ENCODE data around the gene DNER. TPM values are rescaled to one million over a fixed set of nuclear protein-coding genes. Genes with fewer than 3 reads are reported as not detected.
"Not testable (repeated sequence)": the region's sequence is repeated elsewhere in the genome, so short reads cannot be mapped to it uniquely, and the experiment has no call there.

The DNER gene
- total RNA-seq, 1 experiment from 2014 or later, result 5.5 TPM

DNA sequence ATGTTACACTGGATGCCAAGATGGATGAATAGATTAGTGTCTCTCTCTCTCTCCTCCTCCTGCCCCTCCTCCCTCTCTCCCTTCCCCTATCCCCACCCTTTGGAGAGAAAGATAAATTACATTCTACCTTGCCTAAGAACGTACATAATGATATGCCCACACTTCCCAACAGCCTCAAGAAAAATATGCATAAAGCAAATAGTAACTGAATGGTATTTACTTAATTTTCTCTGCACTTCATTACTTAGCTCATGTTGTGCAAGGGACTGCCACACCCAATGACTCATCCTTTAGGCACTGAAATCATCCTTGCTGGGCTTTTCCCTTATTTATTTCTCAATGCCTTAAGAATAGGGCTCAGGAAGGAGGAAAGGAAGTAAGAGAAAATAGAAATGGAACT is 306.0 kb downstream of the DNER start:
- in situ Hi-C loops (cut with HindIII; ENCODE audit: low pct_unique_long_range_greater_than_20kb, low sequenced_read_pairs), result no loop called here
- peak; percentile 96 for DNase-seq (ENCODE audit: low read depth)

DNA sequence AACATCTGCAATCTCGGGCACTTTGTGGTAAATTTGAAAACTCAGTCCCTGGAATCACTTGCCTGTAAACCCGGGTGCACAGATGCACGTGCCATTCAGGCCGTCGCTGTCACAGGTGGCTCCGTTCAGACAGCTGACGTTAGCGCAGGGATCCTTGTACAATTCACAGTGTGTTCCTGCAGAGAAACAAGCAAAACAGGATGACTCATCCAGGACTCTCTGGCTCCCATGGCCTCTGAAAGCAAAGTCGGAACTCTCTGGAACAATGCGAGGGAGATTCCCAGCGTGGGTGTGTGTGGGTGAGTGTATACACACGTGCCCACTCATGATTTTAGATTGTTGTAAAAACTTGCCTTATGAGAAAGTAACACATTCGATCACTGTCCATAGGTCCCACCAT is 307.2 kb downstream of the DNER start:
- in situ Hi-C loops (cut with HindIII; ENCODE audit: low pct_unique_long_range_greater_than_20kb, low sequenced_read_pairs), result no loop called here
- DNase-seq (ENCODE audit: low read depth), result peak; percentile 81

DNA sequence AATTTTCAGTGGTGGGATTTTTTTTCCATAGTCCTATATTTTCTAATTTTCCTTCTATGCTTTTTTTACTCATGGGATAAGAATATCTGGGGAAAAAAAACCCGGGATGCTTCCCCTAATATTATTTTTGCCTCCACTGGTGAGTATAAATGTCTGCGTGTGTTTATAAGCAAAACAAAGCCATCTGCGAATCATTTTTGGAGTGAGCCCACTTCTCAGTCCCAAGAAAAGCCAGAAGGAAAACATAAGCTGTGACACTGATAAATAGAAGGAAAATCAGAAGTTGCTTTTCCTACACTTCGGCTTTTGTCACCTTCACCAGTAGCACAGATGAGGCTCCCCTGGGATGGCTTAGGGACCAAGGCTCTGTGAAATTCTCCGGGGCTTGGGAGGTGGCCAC is 308.6 kb downstream of the DNER start:
- DNase-seq (ENCODE audit: low read depth), result no peak
- in situ Hi-C loops (cut with HindIII; ENCODE audit: low pct_unique_long_range_greater_than_20kb, low sequenced_read_pairs), result no loop called here

DNA sequence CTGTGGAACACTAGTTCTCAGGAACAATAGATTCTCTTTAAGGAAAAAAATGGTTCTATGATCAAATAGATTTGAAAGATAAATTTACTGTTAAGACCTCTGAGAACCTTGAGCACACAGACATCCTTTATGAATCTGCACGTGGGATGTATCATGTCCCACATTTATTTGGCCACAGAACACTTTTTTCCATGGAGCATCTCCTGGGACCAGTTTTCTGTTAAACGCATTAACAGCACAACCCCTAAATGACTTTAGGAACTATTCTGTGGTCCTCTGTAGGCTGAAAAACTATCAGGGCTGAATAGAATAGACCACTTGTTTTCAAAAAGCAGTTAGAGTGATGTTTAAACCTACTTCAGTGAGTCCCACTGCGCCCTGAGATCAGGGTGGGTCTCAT is 311.1 kb downstream of the DNER start:
- no peak for DNase-seq (ENCODE audit: low read depth)
- in situ Hi-C loops (cut with HindIII; ENCODE audit: low pct_unique_long_range_greater_than_20kb, low sequenced_read_pairs), result no loop called here

GRCh38 chr2:229401171-229401865 is 313.0 kb downstream of the DNER start:
- in situ Hi-C loops (cut with HindIII; ENCODE audit: low pct_unique_long_range_greater_than_20kb, low sequenced_read_pairs), result no loop called here
- no peak for DNase-seq (ENCODE audit: low read depth)

DNA sequence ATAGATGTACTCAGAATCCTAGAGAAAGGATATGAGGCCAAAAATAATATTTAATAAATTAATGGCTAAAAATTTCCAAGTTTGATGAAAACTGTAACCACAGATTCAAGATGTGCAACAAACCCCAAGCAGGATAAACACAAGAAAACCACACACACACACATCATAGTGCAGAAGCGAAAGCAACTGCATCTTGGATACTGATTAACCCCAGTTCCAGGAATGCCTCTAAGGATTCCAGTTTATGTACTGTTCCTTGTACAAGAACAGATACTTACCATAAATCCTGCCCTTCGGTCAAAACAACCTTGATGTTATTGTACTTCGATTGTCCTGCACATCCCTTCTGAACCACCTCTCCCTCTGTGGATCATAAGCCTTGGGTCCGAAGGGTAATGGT is 320.4 kb downstream of the DNER start:
- DNase-seq (ENCODE audit: low read depth), result no peak
- in situ Hi-C loops (cut with HindIII; ENCODE audit: low pct_unique_long_range_greater_than_20kb, low sequenced_read_pairs), result no loop called here

DNA sequence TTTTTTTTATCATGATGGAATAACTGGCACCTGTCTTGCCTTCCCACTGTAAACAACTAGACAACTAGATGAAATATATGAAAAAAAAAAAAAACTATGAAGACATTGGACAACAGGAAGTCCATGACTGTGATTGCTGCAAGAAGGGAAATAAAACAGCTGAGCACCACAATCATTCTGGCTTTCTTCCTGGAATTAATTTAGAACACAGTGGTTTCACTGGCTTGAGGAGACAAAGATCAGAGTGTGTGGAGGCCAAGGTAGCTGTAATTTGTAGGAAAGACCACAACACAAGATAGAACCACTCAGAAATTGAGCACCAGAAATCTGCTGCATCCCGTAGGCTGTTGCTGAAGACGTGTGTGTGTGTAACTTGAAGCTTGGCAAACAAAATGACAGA is 322.2 kb downstream of the DNER start:
- in situ Hi-C loops (cut with HindIII; ENCODE audit: low pct_unique_long_range_greater_than_20kb, low sequenced_read_pairs), result no loop called here

DNA sequence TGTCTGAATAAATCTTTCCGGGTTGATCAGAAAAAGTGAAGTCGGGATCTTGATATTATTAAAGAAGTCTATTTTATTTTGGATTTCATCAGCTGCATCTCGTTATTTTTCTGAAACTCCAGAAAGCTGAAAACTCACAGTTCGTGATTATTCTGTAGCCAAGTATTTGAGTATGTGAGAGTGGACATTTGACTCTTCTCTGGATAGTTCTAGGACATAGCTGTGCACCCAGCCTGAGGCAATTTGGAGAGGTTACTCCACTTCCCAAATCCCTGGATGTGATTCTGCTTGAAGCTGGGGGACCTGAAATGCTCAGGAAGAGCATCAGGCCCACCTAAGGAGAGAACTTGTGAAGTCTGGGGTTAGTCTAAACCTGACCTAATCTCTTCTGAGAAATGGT is 325.6 kb downstream of the DNER start:
- no peak for DNase-seq (ENCODE audit: low read depth)
- in situ Hi-C loops (cut with HindIII; ENCODE audit: low pct_unique_long_range_greater_than_20kb, low sequenced_read_pairs), result no loop called here

More for the DNA sequence above, 322.2 kb downstream of the DNER start:
- DNase-seq (ENCODE audit: low read depth), result no peak

GRCh38 chr2:229387866-229388265 is 326.5 kb downstream of the DNER start:
- DNase-seq (ENCODE audit: low read depth), result no peak
- in situ Hi-C loops (cut with HindIII; ENCODE audit: low pct_unique_long_range_greater_than_20kb, low sequenced_read_pairs), result no loop called here

DNA sequence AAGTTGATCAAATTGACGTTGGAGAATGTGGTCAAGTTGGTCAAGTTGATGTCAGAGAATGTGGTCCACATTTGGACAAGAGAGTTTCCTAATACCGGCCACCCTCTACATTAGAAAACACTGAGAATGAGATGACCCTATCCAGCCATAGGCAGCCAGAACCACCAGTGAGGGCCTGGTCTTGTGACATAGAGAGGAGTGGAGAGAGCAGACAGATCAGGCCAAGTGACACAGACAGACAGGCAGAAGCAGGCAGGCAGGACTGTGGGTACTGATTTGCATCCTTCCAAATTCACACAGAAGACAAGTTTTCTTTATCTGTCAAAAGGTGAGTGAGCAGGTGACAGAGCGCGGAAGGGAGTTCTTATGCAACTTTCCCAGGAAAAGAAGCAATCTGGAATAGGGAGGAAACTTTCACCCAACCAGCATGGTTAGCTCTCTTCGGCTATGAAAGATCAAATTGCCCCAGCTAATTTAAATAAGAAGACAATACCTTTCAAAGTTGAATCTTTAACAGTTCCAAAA is 334.2 kb downstream of the DNER start:
- no peak for DNase-seq (ENCODE audit: low read depth)
- in situ Hi-C loops (cut with HindIII; ENCODE audit: low pct_unique_long_range_greater_than_20kb, low sequenced_read_pairs), result no loop called here

GRCh38 chr2:229378386-229378785 is 336.0 kb downstream of the DNER start:
- DNase-seq (ENCODE audit: low read depth), result peak; percentile 42

DNA sequence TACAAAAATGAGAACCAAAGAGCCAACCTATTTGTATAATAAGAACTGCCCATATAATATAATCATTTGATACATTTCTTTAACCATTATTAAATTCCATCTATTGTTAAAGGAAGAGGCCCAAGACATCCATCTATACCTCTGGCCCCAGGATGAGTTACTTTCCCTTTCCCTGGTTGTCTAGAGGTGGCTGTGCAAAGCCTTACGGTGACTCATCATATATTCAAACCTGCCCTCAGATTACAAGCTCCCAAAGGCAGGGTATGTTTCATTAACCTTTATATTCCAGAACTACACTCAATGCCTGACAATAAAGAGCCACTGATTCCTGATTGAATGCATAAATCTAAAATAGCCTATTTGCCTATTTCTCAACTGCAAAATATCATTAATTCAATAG is 337.5 kb downstream of the DNER start:
- in situ Hi-C loops (cut with HindIII; ENCODE audit: low pct_unique_long_range_greater_than_20kb, low sequenced_read_pairs), result no loop called here
- peak; percentile 28 for DNase-seq (ENCODE audit: low read depth)

More at GRCh38 chr2:229378386-229378785, 336.0 kb downstream of the DNER start:
- in situ Hi-C loops (cut with HindIII; ENCODE audit: low pct_unique_long_range_greater_than_20kb, low sequenced_read_pairs), result no loop called here

- in situ Hi-C loops (cut with HindIII; ENCODE audit: low pct_unique_long_range_greater_than_20kb, low sequenced_read_pairs), result no loop called here
- no peak for DNase-seq (ENCODE audit: low read depth)
Measured at GRCh38 chr2:229375251-229375650, 339.1 kb downstream of the DNER start.

DNA sequence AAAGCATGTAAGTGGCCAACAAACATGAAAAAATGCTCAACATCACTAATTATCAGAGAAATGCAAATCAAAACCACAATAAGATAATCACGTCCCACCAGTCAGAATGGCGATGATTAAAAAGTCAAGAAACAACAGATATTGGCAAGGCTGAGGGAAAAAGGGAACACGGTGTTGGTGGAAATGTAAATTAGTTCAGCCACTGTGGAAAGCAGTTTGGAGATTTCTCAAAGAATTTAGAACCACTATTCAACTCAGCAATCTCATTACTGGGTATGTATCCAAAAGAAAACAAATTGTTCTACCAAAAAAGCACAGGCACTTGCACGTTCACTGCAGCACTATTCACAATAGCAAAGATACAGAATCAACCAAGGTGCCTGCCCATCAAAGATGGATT is 341.0 kb downstream of the DNER start:
- DNase-seq (ENCODE audit: low read depth); in situ Hi-C loops (cut with HindIII; ENCODE audit: low pct_unique_long_range_greater_than_20kb, low sequenced_read_pairs): not testable (repeated sequence)

DNA sequence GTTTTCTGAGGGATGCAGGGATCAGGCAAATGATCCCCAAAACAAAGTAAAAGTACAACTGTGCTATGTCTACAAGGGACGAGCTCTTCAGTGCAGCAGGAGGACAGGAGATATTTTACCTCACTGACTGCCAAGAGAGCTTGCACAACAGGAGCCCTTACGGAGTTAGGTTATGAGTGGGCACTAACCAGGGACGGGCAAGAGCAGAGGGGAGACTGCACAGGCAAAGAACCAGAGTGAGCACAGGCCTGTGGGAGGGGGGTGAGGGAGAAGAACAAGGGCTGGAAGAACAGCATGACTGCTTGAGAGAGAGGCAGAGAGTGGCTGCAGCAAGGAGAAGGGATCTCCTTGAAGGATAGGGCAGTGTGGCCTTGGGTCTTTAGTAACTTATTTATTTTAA is 342.1 kb downstream of the DNER start:
- no peak for DNase-seq (ENCODE audit: low read depth)
- in situ Hi-C loops (cut with HindIII; ENCODE audit: low pct_unique_long_range_greater_than_20kb, low sequenced_read_pairs), result no loop called here

DNA sequence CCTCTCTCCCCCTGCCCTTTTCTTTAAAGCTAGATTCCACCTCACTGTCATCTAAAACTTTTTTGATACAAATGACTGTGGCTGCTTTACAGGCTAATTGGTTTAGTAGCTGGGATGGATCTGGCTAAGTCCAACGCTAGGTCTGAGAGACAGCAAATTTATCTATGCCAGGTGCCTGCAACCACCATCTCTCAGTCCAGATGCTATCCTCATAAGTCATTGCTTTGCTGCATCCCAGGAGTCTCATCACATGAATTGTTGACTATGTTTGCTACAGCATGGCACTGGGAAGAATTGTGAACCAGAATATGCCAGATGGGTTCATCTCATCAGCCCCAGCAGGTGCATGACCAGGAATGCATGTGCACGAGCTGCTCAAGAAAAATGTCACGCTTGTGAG is 343.3 kb downstream of the DNER start:
- no peak for DNase-seq (ENCODE audit: low read depth)
- in situ Hi-C loops (cut with HindIII; ENCODE audit: low pct_unique_long_range_greater_than_20kb, low sequenced_read_pairs), result no loop called here

GRCh38 chr2:229370509-229370908 is 343.8 kb downstream of the DNER start:
- no peak for DNase-seq (ENCODE audit: low read depth)
- in situ Hi-C loops (cut with HindIII; ENCODE audit: low pct_unique_long_range_greater_than_20kb, low sequenced_read_pairs), result no loop called here

DNA sequence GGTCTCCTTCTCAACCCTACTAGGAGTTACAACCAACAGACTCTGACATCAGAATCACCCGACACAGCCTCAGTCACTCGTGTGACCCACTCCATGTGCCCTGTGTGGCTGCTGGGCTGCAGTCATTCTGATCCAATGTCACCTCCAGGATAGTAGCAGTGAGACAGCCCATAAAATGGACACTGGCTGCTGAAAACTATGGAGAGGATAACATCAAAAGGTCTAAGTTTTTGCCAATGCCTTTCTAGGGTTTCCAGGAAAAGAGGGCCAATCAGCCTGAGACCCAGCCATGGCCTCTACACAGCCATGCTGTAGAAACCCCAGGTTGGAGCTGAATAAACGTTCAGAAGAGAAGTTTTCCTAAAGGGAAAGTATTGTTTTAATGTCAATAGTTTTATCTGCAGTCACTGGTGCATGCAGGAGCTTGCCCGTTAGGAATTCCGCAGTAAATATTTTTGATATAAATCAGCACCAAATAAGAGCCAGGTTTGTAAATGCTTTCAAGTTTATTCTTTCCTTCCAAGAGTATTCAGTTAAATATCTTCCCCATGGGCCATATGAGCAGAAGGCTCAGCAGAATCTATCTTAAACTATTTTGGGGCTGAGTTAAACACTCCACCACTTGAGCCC is 351.1 kb downstream of the DNER start:
- in situ Hi-C loops (cut with HindIII; ENCODE audit: low pct_unique_long_range_greater_than_20kb, low sequenced_read_pairs), result no loop called here
- peak; percentile 26 for DNase-seq (ENCODE audit: low read depth)

DNA sequence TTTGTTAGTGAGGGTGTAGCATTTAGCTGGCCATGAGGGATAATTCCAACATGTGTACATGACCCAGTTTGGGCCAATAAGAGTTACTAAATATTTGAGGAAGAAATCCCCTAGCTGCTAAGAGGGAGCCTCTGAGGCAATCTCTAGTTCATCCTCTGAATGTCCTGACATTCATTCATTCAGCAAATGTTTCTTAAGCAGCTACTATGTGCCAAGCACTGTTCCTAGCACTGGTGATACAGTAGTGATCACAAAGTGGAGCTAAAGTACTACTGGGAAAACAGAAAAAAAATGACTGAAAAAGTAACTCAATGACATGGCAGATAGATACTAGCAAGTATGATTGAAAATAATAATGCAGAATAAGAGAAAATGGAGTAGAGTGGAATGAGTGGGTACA is 363.5 kb downstream of the DNER start:
- in situ Hi-C loops (cut with HindIII; ENCODE audit: low pct_unique_long_range_greater_than_20kb, low sequenced_read_pairs), result no loop called here
- DNase-seq (ENCODE audit: low read depth), result no peak

All from Caki2 (cell line).